ENCODE data around the gene KANK4. TPM values are rescaled to one million over a fixed set of nuclear protein-coding genes. Genes with fewer than 3 reads are reported as not detected.
"Not testable (repeated sequence)": the region's sequence is repeated elsewhere in the genome, so short reads cannot be mapped to it uniquely, and the experiment has no call there.

The KANK4 gene
- total RNA-seq, 1 experiment from 2014 or later: 0.80 TPM

GRCh38 chr1:62263006-62263813 is 56.0 kb downstream of the KANK4 start:
- no peaks in the 10 kb centered on the region for H3K27me3 ChIP-seq (ENCODE audit: control insufficient read depth, insufficient read depth, low read length)
- H3K4me3 ChIP-seq (ENCODE audit: insufficient read depth, low read depth, low read length): no peak overlapping the region
- peak; percentile 48 for DNase-seq
- no peaks in the 10 kb centered on the region for H3K36me3 ChIP-seq (replicated peaks; ENCODE audit: control insufficient read depth, insufficient read depth, low read length)

- H3K27me3 ChIP-seq (ENCODE audit: control insufficient read depth, insufficient read depth, low read length): no peaks in the 10 kb centered on the region
- H3K4me3 ChIP-seq (ENCODE audit: insufficient read depth, low read depth, low read length): no peak overlapping the region
- no peaks in the 10 kb centered on the region for H3K36me3 ChIP-seq (replicated peaks; ENCODE audit: control insufficient read depth, insufficient read depth, low read length)
- no peak for DNase-seq
Observed at GRCh38 chr1:62260688-62261087, 58.5 kb downstream of the KANK4 start.

- no peak overlapping the region for H3K4me3 ChIP-seq (ENCODE audit: insufficient read depth, low read depth, low read length)
- no peaks in the 10 kb centered on the region for H3K27me3 ChIP-seq (ENCODE audit: control insufficient read depth, insufficient read depth, low read length)
- H3K36me3 ChIP-seq (replicated peaks; ENCODE audit: control insufficient read depth, insufficient read depth, low read length): no peaks in the 10 kb centered on the region
- no peak for DNase-seq
Observed at GRCh38 chr1:62259551-62259950, 59.7 kb downstream of the KANK4 start.

GRCh38 chr1:62250126-62250726 is 69.0 kb downstream of the KANK4 start:
- Histone ChIP-seq H3K36me3 (replicated peaks; ENCODE audit: control insufficient read depth, insufficient read depth, low read length) (no peaks in the 10 kb centered on the region), H3K27me3 (ENCODE audit: control insufficient read depth, insufficient read depth, low read length) (no peaks in the 10 kb centered on the region; the same call in 1 of the 2 replicates), H3K4me3 (ENCODE audit: insufficient read depth, low read depth, low read length) (no peak overlapping the region)
- DNase-seq: no peak

GRCh38 chr1:62247391-62248168 is 71.7 kb downstream of the KANK4 start:
- Histone ChIP-seq H3K4me3 (ENCODE audit: insufficient read depth, low read depth, low read length) (no peak overlapping the region), H3K27me3 (ENCODE audit: control insufficient read depth, insufficient read depth, low read length) (no peaks in the 10 kb centered on the region; the same call in 1 of the 2 replicates), H3K36me3 (replicated peaks; ENCODE audit: control insufficient read depth, insufficient read depth, low read length) (no peaks in the 10 kb centered on the region)
- peak; percentile 47 for DNase-seq

GRCh38 chr1:62245201-62245600 is 74.0 kb downstream of the KANK4 start:
- Histone ChIP-seq H3K27me3 (ENCODE audit: control insufficient read depth, insufficient read depth, low read length) (no peaks in the 10 kb centered on the region), H3K4me3 (ENCODE audit: insufficient read depth, low read depth, low read length) (no peak overlapping the region), H3K36me3 (replicated peaks; ENCODE audit: control insufficient read depth, insufficient read depth, low read length) (no peaks in the 10 kb centered on the region)
- no peak for DNase-seq

- DNase-seq; H3K27me3 ChIP-seq (ENCODE audit: control insufficient read depth, insufficient read depth, low read length); H3K4me3 ChIP-seq (ENCODE audit: insufficient read depth, low read depth, low read length); H3K36me3 ChIP-seq (replicated peaks; ENCODE audit: control insufficient read depth, insufficient read depth, low read length): not testable (repeated sequence)
Observed at GRCh38 chr1:62244380-62244779, 74.9 kb downstream of the KANK4 start.

- H3K27me3 ChIP-seq (ENCODE audit: control insufficient read depth, insufficient read depth, low read length): no peaks in the 10 kb centered on the region
- H3K36me3 ChIP-seq (replicated peaks; ENCODE audit: control insufficient read depth, insufficient read depth, low read length): no peaks in the 10 kb centered on the region
- no peak overlapping the region for H3K4me3 ChIP-seq (ENCODE audit: insufficient read depth, low read depth, low read length)
- no peak for DNase-seq
Observed at GRCh38 chr1:62241371-62242131, 77.7 kb downstream of the KANK4 start.

- Histone ChIP-seq H3K4me3 (ENCODE audit: insufficient read depth, low read depth, low read length) (no peak overlapping the region), H3K36me3 (replicated peaks; ENCODE audit: control insufficient read depth, insufficient read depth, low read length) (no peaks in the 10 kb centered on the region), H3K27me3 (ENCODE audit: control insufficient read depth, insufficient read depth, low read length) (no peaks in the 10 kb centered on the region)
- no peak for DNase-seq
Observed at GRCh38 chr1:62240651-62241370, 78.4 kb downstream of the KANK4 start.

- H3K27me3 ChIP-seq (ENCODE audit: control insufficient read depth, insufficient read depth, low read length); H3K36me3 ChIP-seq (replicated peaks; ENCODE audit: control insufficient read depth, insufficient read depth, low read length); H3K4me3 ChIP-seq (ENCODE audit: insufficient read depth, low read depth, low read length); DNase-seq: not testable (repeated sequence)
Observed at GRCh38 chr1:62239652-62240403, 79.4 kb downstream of the KANK4 start.

- H3K36me3 ChIP-seq (replicated peaks; ENCODE audit: control insufficient read depth, insufficient read depth, low read length): no peaks in the 10 kb centered on the region
- no peak for DNase-seq
- H3K27me3 ChIP-seq (ENCODE audit: control insufficient read depth, insufficient read depth, low read length): no peaks in the 10 kb centered on the region
- H3K4me3 ChIP-seq (ENCODE audit: insufficient read depth, low read depth, low read length): no peak overlapping the region
Observed at GRCh38 chr1:62238507-62238906, 80.7 kb downstream of the KANK4 start.

- Histone ChIP-seq H3K36me3 (replicated peaks; ENCODE audit: control insufficient read depth, insufficient read depth, low read length) (no peaks in the 10 kb centered on the region), H3K4me3 (ENCODE audit: insufficient read depth, low read depth, low read length) (no peak overlapping the region), H3K27me3 (ENCODE audit: control insufficient read depth, insufficient read depth, low read length) (no peaks in the 10 kb centered on the region)
- DNase-seq: no peak
Observed at GRCh38 chr1:62237950-62238374, 81.3 kb downstream of the KANK4 start.

GRCh38 chr1:62237361-62237760 is 81.9 kb downstream of the KANK4 start:
- Histone ChIP-seq H3K27me3 (ENCODE audit: control insufficient read depth, insufficient read depth, low read length) (no peaks in the 10 kb centered on the region), H3K4me3 (ENCODE audit: insufficient read depth, low read depth, low read length) (no peak overlapping the region), H3K36me3 (replicated peaks; ENCODE audit: control insufficient read depth, insufficient read depth, low read length) (no peaks in the 10 kb centered on the region)
- DNase-seq: no peak
